HepG2 (cell line): ENCODE results near the gene GTPBP6. TPM values are rescaled to one million over a fixed set of nuclear protein-coding genes. Genes with fewer than 3 reads are reported as not detected.

Source experiments
- ATAC-seq: fragments of 200-7000 bp; cut with Tn5 transposase; 3 replicates; pipeline ENCODE4 v1.9.1; 2020; ENCODE audit warnings: mild to moderate bottlenecking, moderate library complexity
- BruUV-seq: library from RNA; stranded (reverse); fragments of 400-500 nt; replicated peaks from 2 replicates; lab custom pipeline; 2021; lab: Mats Ljungman, UMichigan
- CTCF ChIA-PET: fragments of 300-600 bp; formaldehyde crosslinking; extraction: SDS; loops from one replicate; lab custom pipeline; 2021; ENCODE audit warnings: low total read pairs, inconsistent platforms, low intra/inter-chr PET ratio; lab: Yijun Ruan, JAX
- POLR2A ChIA-PET: fragments of 350-600 bp; sonication (Branson Sonifier 250); formaldehyde crosslinking; loops from one replicate; lab custom pipeline; 2020; ENCODE audit warnings: antibody characterized with exemption, inconsistent platforms; lab: Yijun Ruan, JAX
- DNase-seq: peaks from one replicate; pipeline ENCODE4 v3.0.0-alpha.2; 2015; ENCODE audit warnings: low spot score
- FAIRE-seq: peaks from 3 replicates; lab custom pipeline; 2011; peaks lifted over from hg19 to GRCh38; lab: Jason Lieb, UNC
- H2AFZ ChIP-seq: one replicate; pipeline ENCODE4 v1.6.1; 2011; ENCODE audit warnings: low read length, inconsistent platforms
- H3K27ac ChIP-seq: fragments of 300-600 bp; 3 replicates; pipeline ENCODE4 v1.8.0; 2011; ENCODE audit warnings: mixed run types, mild to moderate bottlenecking, mixed read lengths, low read length, inconsistent platforms; ENCODE audit not compliant: insufficient read depth; ENCODE audit errors: extremely low read length
- H3K27me3 ChIP-seq, 2 experiments: fragments of 200-600 bp in 1 of 2; 2 replicates in 1 of 2; 3 replicates in 1 of 2; pipeline versions ENCODE4 v1.6.0 to v1.8.0; 2011; ENCODE audit warnings: low read length in 2 of 2, mild to moderate bottlenecking in 2 of 2, moderate library complexity in 2 of 2, inconsistent platforms in 1 of 2; ENCODE audit not compliant: insufficient read depth in 2 of 2, control insufficient read depth in 1 of 2
- H3K36me3 ChIP-seq, 2 experiments: fragments of 200-600 bp in 1 of 2; replicated peaks in 1 of 2; 2 replicates in 1 of 2; 3 replicates in 1 of 2; pipeline versions ENCODE4 v1.5.1 to v1.8.0; 2011; ENCODE audit warnings: low read length in 2 of 2, inconsistent platforms in 1 of 2; ENCODE audit not compliant: insufficient read depth in 2 of 2, control insufficient read depth in 1 of 2
- H3K4me1 ChIP-seq: 2 replicates; pipeline ENCODE4 v1.5.1; 2012; ENCODE audit warnings: low read length, inconsistent platforms; ENCODE audit not compliant: insufficient read depth
- H3K4me2 ChIP-seq: 2 replicates; pipeline ENCODE4 v1.6.0; 2011; ENCODE audit warnings: low read depth, low read length, inconsistent platforms
- H3K4me3 ChIP-seq, 3 experiments: fragments of 200-600 bp in 1 of 3; sonication (generic), shearing (Covaris generic) in 1 of 3; replicated peaks in 1 of 3; 2 replicates each; pipeline ENCODE4 v1.5.1; 2011 to 2016; ENCODE audit warnings: low read length in 3 of 3, inconsistent platforms in 2 of 3, low read depth in 2 of 3, mild to moderate bottlenecking in 2 of 3, control low read depth in 1 of 3, mixed read lengths in 1 of 3; ENCODE audit not compliant: insufficient read depth in 1 of 3
- H3K79me2 ChIP-seq: one replicate; pipeline ENCODE4 v1.6.1; 2011; ENCODE audit warnings: low read length, inconsistent platforms; ENCODE audit not compliant: insufficient read depth
- H3K9ac ChIP-seq: 2 replicates; pipeline ENCODE4 v1.6.0; 2011; ENCODE audit warnings: mild to moderate bottlenecking, low read depth, low read length, inconsistent platforms; ENCODE audit not compliant: insufficient read depth
- H3K9me3 ChIP-seq: 2 replicates; pipeline ENCODE4 v1.5.1; 2012; ENCODE audit warnings: mild to moderate bottlenecking, low read length
- H4K20me1 ChIP-seq: 2 replicates; pipeline ENCODE4 v1.6.0; 2011; ENCODE audit warnings: inconsistent platforms, mild to moderate bottlenecking, low read length, moderate library complexity; ENCODE audit not compliant: insufficient read depth
- AGO2 ChIP-seq: fragments of 200-400 bp; formaldehyde crosslinking; optimal IDR thresholded peaks from 2 replicates; pipeline ENCODE3; 2017; ENCODE audit warnings: mild to moderate bottlenecking, low read depth, low read length, moderate library complexity
- KDM6A ChIP-seq: IDR thresholded peaks from 2 replicates; pipeline ENCODE4 v1.6.1; 2016; ENCODE audit warnings: low read depth
- ZNF34 ChIP-seq: sonication (generic); formaldehyde crosslinking; IDR thresholded peaks from 2 replicates; pipeline ENCODE4 v1.4.0; 2020; ENCODE audit warnings: mild to moderate bottlenecking, missing genetic modification reagents, borderline replicate concordance
- ZNF768 ChIP-seq: sonication (generic); formaldehyde crosslinking; IDR thresholded peaks from 2 replicates; pipeline ENCODE4 v1.4.0; 2020; ENCODE audit warnings: missing genetic modification reagents
- WGBS: methylation state at CpG from one replicate; pipeline ENCODE4 v1.1.6; 2017; ENCODE audit warnings: low lambda C conversion rate; 5-methylcytosine and 5-hydroxymethylcytosine counted together
- in situ Hi-C: cut with HindIII; loops from 2 replicates; pipeline ENCODE4 v1.10.0; 2017; ENCODE audit warnings: low pct_unique_long_range_greater_than_20kb; ENCODE audit not compliant: extremely low pct_ligation_motif_present
- intact Hi-C: fragments of 100-400 bp; cut with micrococcal nuclease; formaldehyde crosslinking; loops from one replicate; pipeline ENCODE4 v1.10.0; 2022; ENCODE audit not compliant: unreplicated experiment
- polyA plus RNA-seq, 8 experiments: library from polyadenylated mRNA; depleted of rRNA in 3 of 8; stranded (reverse) in 7 of 8; unstranded in 1 of 8; fragments of >200 nt; fragmentation: Illumina TruSeq in 4 of 8; extraction: Trizol in 4 of 8; gene quantifications; 2 replicates each; pipeline versions ENCODE4 v1.2.1 to v1.2.3, GENCODE V29; 2011 to 2016; ENCODE audit warnings: low read depth in 4 of 8, missing spikeins in 1 of 8, mixed read lengths in 1 of 8; ENCODE audit not compliant: insufficient read depth in 1 of 8
- total RNA-seq, 5 experiments: library from RNA; depleted of rRNA; stranded (reverse); fragments of >200 nt; fragmentation: Illumina TruSeq; extraction: Trizol; gene quantifications; 2 replicates each; pipeline ENCODE4 v1.2.3, GENCODE V29; 2016; ENCODE audit warnings: low read depth in 1 of 5

Gene GTPBP6
- total and polyA plus RNA-seq, 2 of the 13 experiments (the other 11 are each of a cell fraction or from before 2014, with no cell fraction given): 20.2 to 39.6 TPM

DNA sequence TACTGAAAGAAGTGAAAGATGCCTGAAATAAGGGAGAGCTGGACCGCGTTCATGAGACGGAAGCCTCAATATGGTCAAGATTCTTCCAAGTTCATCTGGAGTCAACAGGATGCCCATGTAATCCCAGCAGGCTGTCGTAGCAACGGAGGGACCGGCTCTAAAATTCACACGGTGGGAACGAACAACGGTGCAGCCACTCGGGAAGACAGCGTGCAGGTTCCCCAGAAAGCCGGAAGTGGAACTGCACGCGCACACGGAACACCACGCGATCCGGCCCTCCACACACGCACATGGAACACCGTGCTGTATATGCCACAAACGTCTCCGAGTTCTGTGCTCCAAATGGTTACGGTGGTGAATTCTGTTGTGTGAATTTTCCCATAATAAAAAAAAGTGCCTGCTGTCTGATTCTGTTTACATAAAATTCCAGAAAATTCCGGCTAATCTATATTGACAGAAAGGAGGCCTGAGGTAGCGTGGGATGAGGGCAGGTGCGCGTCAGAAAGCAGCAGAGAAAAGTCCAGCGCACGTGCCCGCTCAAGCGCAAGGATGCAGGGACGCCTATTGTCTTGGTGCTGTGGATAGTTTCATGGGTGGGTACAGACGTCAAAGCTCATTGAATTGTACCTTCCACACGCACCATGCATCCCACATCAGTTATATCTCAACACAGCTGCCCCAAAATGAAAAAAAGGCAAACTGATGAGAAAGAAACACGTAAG lies 36.9 kb upstream of the GTPBP6 start:
- no TSS peak for BruUV-seq
- FAIRE-seq (no peak), DNase-seq (no peak), ATAC-seq (no peak)
- Histone ChIP-seq H3K9me3 (no peaks in the 10 kb centered on the region), H3K9ac (no peak overlapping the region), H3K27ac (no peak overlapping the region), H3K4me2 (no peak overlapping the region), H2AFZ (no peak overlapping the region), H3K4me3 (no peak overlapping the region), H3K36me3 (peaks cover 3 to 5% of the 10 kb centered on the region in 2 experiments; a peak in 3 of 5 replicates), H4K20me1 (no peaks in the 10 kb centered on the region), H3K4me1 (no peaks in the 10 kb centered on the region), H3K27me3 (no peaks in the 10 kb centered on the region), H3K79me2 (no peaks in the 10 kb centered on the region)
- intact Hi-C loops: no loop called here
- POLR2A ChIA-PET: no interaction called here
- WGBS: 96% methylated on average over 35 of the region's 35 CpGs
- in situ Hi-C loops: no loop called here
- CTCF ChIA-PET: no interaction called here
- no peak for TF ChIP-seq KDM6A (CRISPR knock-in tag)

DNA sequence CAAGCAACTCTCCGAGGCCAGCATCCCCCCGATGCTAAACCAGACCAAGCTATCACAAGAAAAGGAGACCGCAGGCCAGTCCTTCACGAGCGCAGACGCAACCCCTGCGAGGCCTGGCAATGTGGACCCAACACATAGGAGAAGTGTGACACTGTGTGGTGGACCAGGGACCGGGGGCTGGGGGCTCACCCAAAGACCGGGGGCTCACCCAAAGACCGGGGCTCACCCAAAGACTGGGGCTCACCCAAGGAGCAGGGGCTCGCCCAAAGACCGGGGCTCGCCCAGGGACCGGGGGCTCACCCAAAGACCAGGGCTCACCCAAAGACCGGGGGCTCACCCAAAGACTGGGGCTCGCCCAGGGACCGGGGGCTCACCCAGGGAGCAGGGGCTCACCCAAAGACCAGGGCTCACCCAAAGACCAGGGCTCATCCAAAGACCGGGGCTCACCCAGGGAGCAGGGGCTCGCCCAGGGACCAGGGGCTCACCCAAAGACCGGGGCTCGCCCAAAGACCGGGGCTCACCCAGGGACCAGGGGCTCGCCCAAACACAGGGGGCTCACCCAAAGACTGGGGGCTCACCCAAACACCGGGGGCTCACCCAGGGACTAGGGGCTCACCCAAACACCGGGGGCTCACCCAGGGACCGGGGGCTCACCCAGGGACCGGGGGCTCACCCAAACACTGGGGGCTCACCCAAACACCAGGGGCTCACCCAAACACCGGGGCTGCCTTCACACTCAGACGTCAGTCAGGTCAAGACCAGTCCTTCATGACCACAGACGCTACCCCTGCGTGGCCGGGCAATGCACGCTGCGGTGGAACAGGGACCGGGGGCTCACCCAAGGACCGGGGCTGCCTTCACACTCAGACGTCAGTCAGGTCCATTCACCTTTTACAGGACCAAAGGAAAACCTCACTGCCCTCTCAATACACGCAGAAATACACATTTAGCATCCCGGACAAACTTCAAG lies 35.3 kb upstream of the GTPBP6 start:
- H3K79me2 ChIP-seq: no peaks in the 10 kb centered on the region
- BruUV-seq: no TSS peak
- DNase-seq: no peak
- no peaks in the 10 kb centered on the region for H4K20me1 ChIP-seq
- no peak overlapping the region for H3K9ac ChIP-seq
- H3K27me3 ChIP-seq: no peaks in the 10 kb centered on the region
- 0 out of 2 replicates have a peak, but pooled peaks cover 5% of the 10 kb centered on the region for H3K4me1 ChIP-seq
- ChIA-PET CTCF (no interaction called here), POLR2A (no interaction called here)
- FAIRE-seq: no peak
- TF ChIP-seq ZNF34 (CRISPR knock-in tag): no peak
- no peak for TF ChIP-seq ZNF768
- TF ChIP-seq AGO2: peak; percentile 28
- over 99% methylated on average over 20 of the region's 39 CpGs for WGBS
- H3K27ac ChIP-seq: no peak overlapping the region
- H3K9me3 ChIP-seq: no peaks in the 10 kb centered on the region
- H2AFZ ChIP-seq: no peak overlapping the region
- no peak overlapping the region for H3K4me2 ChIP-seq
- intact Hi-C loops (no loop called here), in situ Hi-C loops (no loop called here)
- ATAC-seq: no peak
- peaks cover 0 to 3% of the 10 kb centered on the region in 2 experiments; a peak in 2 of 5 replicates for H3K36me3 ChIP-seq
- H3K4me3 ChIP-seq: no peak overlapping the region
